Subcutaneous adipose tissue (tissue), 4 donors: ENCODE results near the gene KRT1. TPM values are rescaled to one million over a fixed set of nuclear protein-coding genes. Genes with fewer than 3 reads are reported as not detected.

Experiments used
- CTCF ChIP-seq: fragments of 450-650 bp; IDR thresholded peaks from one replicate; pipeline ENCODE4 v1.5.1; 2016; ENCODE audit warnings: low read depth, mild to moderate bottlenecking, control low read depth, antibody characterized with exemption, moderate library complexity
- total RNA-seq, 4 donors: library from RNA; depleted of rRNA; stranded (reverse); fragments of >200 nt; gene quantifications; one replicate each; pipeline ENCODE4 v1.1.0, GENCODE V29; 2016

The KRT1 gene
- total RNA-seq, 4 donors from 2014 or later, result 0.38 TPM; not detected in 3

DNA sequence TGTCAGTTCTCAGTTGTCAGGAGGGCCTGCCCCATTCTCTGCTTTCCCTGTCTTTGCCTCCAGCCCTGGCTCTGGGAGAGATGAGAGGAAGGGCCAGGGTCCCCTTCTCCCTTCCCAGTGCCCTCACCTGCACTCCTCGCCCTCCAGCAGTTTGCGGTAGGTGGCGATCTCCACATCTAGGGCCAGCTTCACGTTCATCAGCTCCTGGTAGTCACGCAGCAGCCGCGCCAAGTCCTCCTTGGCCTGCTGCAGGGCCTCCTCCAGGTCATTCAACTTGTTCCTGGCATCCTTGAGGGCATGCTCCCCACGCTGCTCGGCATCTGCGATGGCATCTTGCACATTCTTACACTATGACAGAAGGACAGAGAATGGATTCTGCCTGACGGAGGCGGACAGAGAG, 33.6 kb downstream of the KRT1 start:
- no peak for TF ChIP-seq CTCF

GRCh38 chr12:52645982-52646381, 34.2 kb downstream of the KRT1 start:
- no peak for TF ChIP-seq CTCF

DNA sequence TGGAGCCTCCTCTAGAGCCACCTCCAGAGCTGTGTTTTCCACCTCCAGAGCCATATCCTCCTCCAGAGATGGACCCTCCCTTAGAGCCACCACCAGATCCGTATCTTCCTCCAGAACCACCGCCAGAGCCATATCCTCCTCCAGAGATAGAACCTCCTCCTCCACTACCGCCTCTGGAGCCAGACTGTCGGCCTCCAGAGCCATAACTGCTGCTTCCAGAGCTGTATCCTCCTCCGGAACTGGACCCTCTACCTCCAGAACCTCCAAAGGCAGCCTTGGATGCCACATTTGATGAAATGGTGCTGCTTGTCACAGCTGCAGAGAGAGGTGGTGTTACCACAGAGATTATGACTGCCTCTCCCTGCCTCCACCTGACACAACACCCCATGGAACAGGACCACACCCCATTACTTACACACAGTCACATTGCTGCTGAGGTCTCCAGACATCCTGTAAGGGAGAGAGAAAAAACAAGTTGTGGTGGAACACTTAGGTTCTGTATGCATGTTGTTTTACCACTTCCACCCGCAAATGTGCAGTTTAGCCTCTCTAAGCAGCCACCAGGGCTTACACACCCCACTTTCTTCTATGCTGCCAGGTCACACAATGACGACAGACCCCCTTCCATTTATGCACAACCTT, 35.0 kb downstream of the KRT1 start:
- TF ChIP-seq CTCF, result no peak

DNA sequence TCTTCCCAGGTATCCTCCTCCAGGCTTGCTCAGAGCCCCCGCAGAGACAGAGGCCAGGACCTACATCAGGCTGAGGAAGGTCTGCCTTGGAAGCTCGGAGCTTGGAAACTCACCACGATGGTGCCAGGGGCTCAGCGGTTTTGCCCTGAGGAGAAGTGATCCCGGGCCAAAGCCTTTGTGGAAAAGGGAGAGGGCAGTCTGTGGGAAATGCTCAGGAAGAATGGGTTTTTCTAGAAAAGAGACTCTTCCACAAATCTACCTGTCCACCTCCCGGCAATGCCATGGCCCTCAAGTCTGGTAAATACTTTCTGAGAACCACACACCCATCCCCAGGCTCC, 36.2 kb downstream of the KRT1 start:
- no peak for TF ChIP-seq CTCF

- no peak for TF ChIP-seq CTCF
Observed at GRCh38 chr12:52643233-52644077, 36.8 kb downstream of the KRT1 start.

DNA sequence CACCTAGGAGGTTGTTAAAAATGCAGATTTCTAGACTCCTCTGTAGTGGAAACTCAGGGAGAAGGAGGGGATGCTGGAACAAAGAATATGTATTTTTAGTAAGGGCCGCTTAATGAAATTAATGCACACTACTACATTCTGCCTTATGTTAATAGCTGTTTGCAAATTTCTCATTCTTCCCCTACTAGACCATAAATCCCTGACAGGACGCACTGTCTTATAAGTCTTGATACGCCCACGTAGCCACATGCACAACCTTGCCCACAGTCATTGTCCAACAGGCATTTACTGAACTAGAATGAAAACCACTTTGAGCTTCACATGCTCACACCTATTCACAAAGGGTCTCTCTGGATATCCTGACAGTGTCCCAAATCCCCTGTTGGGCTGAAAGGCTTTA, 38.7 kb downstream of the KRT1 start:
- no peak for TF ChIP-seq CTCF

- no peak for TF ChIP-seq CTCF
Observed at GRCh38 chr12:52637299-52637698, 42.9 kb downstream of the KRT1 start.
